ENCODE data around the gene DNAJC21. TPM values are rescaled to one million over a fixed set of nuclear protein-coding genes. Genes with fewer than 3 reads are reported as not detected.
A peak's percentile ranks its signal among the peaks of the same experiment; 100 is the strongest.
"Not testable (repeated sequence)": the region's sequence is repeated elsewhere in the genome, so short reads cannot be mapped to it uniquely, and the experiment has no call there.

The DNAJC21 gene
- total and polyA plus RNA-seq, 12 donors: 30.4 to 58.9 (median 48.8) TPM

DNA sequence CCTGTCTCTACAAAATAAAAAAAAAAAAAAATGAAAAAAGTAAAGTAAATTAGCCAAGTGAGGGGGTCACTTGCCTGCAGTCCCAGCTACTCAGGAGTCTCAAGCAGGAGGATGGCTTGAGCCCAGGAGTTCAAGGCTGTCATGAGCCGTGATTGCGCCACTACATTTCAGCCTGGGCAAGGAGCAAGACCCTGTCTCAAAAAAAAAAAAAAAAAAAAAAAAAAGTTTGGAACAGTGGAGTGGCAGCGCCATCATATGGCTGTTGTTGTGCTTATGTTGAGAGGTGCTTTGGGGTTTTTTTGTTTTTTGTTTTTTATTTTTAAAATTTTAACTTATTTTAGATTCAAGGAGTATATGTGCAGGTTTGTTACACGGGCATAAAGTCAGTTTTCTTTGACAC lies 10.3 kb upstream of the DNAJC21 start:
- intact Hi-C loops (cut with DNase I): loop anchor here in 1 of 10 donors (10.0 kb wide), 1 partner anchor 254 kb away; no protein-coding TSS in a partner anchor
- 91 to 93% methylated on average over 4 of the region's 4 CpGs for WGBS, 2 donors
- H3K36me3 ChIP-seq: peaks cover 0 to 63% (median 13%) of the 10 kb centered on the region in 9 donors

DNA sequence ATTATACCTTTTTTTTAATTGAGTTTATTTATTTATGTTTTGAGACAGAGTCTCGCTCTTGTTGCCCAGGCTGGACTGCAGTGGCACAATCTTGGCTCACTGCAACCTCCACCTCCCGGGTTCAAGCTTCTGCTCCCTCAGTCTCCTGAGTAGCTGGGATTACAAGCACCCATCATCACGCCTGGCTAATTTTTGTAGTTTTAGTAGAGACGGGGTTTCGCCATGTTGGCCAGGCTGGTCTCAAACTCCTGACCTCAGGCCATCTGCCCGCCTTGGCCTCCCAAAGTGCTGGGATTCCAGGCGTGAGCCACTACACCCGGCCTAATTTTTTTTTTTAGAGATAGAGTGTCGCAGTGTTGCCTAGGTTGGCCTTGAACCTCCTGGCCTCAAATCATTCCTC lies 6.1 kb upstream of the DNAJC21 start:
- H3K9me3 ChIP-seq; H3K27me3 ChIP-seq; ATAC-seq; intact Hi-C loops (cut with DNase I); DNase-seq; H3K4me3 ChIP-seq: not testable (repeated sequence)
- 92 to 95% methylated on average over 9 of the region's 9 CpGs for WGBS, 2 donors
- Histone ChIP-seq H3K36me3 (peaks cover 0 to 89% (median 22%) of the 10 kb centered on the region in 9 donors), H3K4me1 (peaks cover 0 to 12% (median 0%) of the 10 kb centered on the region in 9 donors), H3K27ac (peak overlapping the region in 1 of 10 donors; percentile 20)

More for the DNA sequence above, 10.3 kb upstream of the DNAJC21 start:
- TF ChIP-seq, protein P1, sequence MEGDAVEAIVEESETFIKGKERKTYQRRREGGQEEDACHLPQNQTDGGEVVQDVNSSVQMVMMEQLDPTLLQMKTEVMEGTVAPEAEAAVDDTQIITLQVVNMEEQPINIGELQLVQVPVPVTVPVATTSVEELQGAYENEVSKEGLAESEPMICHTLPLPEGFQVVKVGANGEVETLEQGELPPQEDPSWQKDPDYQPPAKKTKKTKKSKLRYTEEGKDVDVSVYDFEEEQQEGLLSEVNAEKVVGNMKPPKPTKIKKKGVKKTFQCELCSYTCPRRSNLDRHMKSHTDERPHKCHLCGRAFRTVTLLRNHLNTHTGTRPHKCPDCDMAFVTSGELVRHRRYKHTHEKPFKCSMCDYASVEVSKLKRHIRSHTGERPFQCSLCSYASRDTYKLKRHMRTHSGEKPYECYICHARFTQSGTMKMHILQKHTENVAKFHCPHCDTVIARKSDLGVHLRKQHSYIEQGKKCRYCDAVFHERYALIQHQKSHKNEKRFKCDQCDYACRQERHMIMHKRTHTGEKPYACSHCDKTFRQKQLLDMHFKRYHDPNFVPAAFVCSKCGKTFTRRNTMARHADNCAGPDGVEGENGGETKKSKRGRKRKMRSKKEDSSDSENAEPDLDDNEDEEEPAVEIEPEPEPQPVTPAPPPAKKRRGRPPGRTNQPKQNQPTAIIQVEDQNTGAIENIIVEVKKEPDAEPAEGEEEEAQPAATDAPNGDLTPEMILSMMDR (IDR thresholded peaks at IDR 0.05): no peak
- ATAC-seq: no peak
- H3K27ac ChIP-seq: no peak overlapping the region
- H3K9me3 ChIP-seq: no peaks in the 10 kb centered on the region
- no peak for DNase-seq
- H3K4me3 ChIP-seq: no peak overlapping the region
- H3K4me1 ChIP-seq: peaks cover 3 to 31% (median 24%) of the 10 kb centered on the region in 9 donors
- no peaks in the 10 kb centered on the region for H3K27me3 ChIP-seq

DNA sequence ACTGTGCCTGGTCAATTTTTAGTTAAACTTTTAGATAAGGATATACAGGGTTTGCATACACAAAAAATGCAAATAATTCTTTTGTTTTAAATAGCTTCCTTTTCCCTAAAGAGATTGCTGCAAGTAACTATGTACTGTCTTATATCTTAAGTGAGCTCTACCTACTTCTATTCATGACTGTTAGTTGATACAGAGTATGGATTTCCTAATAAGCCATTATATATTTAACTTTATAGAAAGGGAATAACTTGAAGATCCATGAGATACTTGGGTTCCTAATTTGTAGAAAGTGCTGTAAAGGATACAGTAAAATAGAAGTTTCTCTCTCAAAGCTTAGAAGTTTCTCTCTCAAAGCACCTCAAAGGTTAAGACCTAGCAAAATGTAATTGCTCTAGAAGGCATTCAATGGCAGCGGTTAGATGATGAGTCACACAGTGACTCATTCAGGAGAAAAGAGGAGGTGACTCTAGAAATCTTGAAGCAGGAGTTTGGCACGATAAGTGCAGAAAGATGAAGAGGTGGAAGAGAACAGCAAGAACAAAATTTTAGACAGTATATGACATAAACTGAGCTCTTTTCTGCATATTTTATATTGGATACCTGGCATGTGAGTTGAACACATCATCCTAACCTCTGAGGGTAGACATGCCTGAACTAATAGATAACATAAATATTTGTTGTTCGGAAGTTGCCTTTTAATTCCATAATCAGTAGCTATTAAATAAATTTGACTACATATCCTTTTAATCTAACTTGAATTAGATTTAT lies 5.5 kb upstream of the DNAJC21 start:
- ATAC-seq: peak in 3 of 8 donors; percentile 59 to 83 (median 71)
- peaks cover 0 to 83% (median 22%) of the 10 kb centered on the region in 9 donors for H3K36me3 ChIP-seq
- WGBS, 2 donors: 51 to 58% methylated on average over 3 of the region's 3 CpGs

DNA sequence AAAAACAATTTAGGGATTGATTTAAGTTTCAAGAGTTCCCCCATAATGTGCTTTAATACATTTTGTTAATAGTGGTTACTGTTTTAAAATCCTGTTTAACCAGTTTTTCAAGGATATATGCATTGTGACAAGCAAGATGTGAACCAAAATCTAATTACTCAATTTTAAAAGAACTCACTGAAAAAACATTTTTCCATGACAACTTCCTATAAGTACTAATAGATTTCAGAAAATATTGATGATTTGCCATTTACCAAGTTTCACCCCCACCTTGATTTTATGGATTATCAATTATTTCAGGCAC lies 4.9 kb upstream of the DNAJC21 start:
- DNase-seq (no peak), ATAC-seq (no peak)
- Histone ChIP-seq H3K27ac (peak overlapping the region in 1 of 10 donors; percentile 1), H3K4me3 (no peak overlapping the region), H3K9me3 (no peaks in the 10 kb centered on the region), H3K4me1 (peaks cover 0 to 20% (median 6%) of the 10 kb centered on the region in 9 donors), H3K27me3 (no peaks in the 10 kb centered on the region), H3K36me3 (peaks cover 0 to 78% (median 22%) of the 10 kb centered on the region in 9 donors)
- TF ChIP-seq, protein P1 (IDR thresholded peaks at IDR 0.05): no peak
- intact Hi-C loops (cut with DNase I): no loop called here

More for the DNA sequence above, 5.5 kb upstream of the DNAJC21 start:
- DNase-seq: no peak
- intact Hi-C loops (cut with DNase I): no loop called here
- TF ChIP-seq, protein P1 (IDR thresholded peaks at IDR 0.05): no peak
- Histone ChIP-seq H3K27me3 (no peaks in the 10 kb centered on the region), H3K9me3 (no peaks in the 10 kb centered on the region), H3K4me3 (no peak overlapping the region), H3K4me1 (peaks cover 0 to 19% (median 5%) of the 10 kb centered on the region in 9 donors), H3K27ac (peak overlapping the region in 2 of 10 donors; percentile 1 to 20)
